ENCODE data around the gene VHLL.

The VHLL gene

GRCh38 chr1:156249593-156249992 lies 49.5 kb downstream of the VHLL start:
- DNase-seq: no peak

Data from right hindlimb (tissue), 1 donor.